ENCODE data around the gene OAT.

The OAT gene

DNA sequence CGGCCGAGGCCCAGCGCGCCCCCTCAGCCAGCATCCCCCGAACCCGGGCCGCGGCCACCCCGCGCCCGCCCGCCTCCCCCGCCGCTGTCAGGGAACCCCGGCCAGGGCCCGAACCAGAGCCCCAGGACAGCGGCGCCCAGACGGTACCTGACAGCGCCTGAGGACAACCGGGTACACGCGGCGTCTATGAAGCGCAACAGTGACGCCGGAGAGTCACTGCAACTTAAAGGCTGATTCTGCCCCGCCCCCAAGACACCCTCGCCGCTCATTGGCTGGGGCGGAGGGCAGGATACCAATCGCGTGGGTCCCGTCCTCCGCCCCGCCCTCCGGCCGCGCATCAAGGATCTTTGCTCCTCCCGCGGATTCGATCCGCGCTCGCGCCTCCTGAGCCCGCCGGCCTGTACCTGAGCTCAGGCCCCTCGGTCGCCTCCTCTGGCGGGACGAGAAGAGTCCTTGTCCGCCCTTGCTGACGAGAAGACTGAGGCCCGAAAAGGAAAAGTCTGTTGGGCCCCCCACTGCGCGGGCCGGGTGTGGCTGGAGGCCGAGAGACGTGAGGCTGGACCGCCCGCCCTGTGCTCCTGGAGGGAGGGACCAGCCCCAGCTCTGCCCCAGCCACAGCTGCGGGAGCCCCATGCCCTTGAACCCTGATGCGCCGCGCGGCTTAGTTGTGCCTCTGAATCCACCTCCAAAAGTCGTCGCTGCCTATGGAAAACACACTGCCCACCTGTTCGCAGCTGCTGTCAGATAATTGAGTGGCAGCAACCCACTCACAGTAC, at the start of gene OAT:
TSS of gene OAT (minus strand) at position 198 of the 776 bp plus-strand sequence. CDS start 6,752 bp downstream, outside the sequence.
- peak; percentile 90 to 91 for DNase-seq (ENCODE audit: low read depth in 2 of 2, low spot score in 1 of 2)

DNA sequence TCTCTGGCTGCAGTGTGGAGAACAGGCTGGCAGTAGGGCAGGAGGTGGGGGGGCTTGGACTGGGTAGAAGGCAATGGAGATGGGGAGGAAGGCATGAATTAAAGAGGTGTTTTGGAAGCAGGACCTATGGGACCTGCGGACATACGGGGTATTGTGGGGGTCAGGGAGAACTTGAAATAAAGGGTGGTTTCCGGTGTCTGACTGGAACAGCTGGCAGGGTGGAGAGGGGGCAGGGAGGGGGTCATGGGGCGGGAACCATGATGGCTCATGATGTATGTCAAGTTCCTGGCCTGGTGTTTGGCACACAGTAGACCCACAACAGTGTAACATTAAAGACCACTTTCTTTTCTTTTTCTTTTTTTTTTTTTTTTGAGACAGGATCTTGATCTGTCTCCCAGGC, 48.4 kb upstream of the OAT start:
- no peak for DNase-seq (ENCODE audit: low read depth in 2 of 2, low spot score in 1 of 2)

DNA sequence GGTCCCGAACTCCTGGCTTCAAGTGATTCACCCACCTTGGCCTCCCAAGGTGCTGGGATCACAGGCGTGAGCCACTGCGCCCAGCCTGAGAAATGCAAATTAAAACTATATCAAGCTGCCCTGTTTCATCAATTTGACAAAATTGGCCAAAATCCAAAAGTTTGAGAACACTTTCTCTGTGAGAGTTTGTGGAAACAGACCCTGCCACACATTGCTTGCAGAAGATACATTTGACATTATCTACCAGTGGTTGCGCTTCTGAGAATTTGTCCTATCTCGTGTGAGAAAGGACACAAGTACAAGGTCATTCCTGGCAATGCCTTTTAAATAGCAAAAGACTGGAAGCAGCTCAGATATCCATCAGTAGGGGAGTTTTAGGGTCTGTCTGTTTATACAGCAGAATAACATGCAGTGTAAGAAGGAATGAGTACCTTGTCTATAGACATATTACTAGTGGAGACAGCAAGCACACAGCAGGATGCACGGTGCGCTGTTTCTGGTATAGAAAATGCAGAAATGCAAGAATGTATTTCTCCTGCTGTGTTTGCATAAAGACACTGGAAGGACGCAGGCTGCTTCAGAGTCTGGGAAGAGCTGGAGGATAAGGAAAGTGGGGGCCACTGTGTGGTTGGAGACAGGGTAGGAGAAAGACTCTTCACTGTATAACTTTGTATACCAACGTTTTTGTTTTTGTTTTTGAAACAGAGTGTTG, 47.2 kb upstream of the OAT start:
- DNase-seq (ENCODE audit: low read depth in 2 of 2, low spot score in 1 of 2), result no peak

DNA sequence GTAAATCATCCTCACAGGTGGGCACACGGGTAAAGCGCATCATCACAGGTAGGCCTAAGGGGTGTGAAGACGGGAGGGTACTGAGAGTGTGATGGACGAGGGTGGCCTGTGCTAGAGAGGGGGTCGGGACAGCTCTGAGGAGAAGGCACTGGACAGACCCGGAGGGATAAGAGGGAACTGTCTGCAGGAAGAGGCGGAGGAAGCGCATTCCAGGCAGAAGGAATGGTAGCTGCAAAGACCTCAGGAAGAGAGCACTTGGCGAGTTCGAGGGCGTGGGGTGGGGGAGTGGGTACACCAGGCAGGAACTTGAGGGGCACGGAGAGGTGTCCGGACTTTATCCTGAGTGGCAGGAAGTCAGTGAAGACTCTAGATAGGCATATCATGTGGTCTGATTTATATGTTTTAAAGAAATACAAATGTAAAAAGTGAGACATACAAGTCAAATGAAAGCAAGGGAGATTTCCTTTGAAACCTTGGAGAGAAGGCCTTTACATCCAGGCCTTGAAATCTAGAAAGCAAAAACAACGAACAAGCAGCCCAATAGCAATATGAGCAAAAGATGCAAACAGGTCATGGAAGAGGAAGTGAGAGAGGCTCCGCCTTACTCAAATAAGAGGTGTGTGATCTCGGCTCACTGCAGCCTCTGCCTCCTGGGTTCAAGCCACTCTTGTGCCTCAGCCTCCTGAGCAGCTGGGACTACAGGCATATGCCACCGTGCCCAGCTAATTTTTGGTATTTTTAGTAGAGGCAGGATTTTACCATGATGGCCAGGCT, 46.5 kb upstream of the OAT start:
- DNase-seq (ENCODE audit: low read depth in 2 of 2, low spot score in 1 of 2), result no peak

DNA sequence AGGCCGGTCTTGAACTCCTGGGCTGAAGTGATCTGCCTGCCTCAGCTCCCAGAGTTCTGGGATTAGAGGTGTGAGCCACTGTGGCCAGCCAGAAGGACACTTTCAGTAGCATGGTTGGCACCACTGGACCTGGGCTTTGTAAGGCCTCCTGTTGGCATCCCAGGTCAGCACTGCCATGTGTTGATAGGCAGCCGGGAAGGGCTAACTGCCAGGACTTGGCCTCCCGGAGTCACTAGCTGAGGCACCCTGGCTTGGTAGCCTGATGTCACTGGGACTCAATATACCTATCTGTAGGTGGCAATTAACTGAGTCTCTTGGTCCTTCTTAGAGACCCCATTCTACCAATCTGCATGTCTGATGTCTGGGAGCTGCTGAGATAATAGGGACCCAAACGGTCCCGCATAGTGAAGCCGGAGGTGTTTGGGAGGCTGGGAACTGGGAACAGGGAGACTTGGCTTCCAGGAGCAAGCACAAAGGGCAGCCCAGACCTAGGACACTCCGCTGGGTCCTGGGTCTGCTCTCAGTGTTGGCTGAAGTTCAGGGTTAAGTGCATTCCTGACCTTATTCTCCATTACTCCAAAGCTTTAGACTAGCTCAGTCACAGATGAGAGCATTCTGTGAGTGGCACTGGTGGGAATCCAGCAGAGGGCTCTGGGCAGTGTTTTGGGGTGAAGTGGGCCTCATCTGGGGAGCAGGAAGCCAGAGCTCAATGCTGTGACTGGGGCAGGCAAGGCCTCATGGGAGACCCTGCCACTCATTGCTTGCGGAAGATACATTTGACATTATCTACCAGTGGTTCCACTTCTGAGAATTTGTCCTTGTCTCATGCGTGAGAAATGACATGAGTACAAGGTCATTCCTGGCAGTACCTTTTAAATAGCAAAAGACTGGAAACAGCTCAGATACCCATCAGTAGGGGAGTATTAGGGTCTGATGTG, 45.6 kb upstream of the OAT start:
- DNase-seq (ENCODE audit: low read depth in 2 of 2, low spot score in 1 of 2), result no peak

DNA sequence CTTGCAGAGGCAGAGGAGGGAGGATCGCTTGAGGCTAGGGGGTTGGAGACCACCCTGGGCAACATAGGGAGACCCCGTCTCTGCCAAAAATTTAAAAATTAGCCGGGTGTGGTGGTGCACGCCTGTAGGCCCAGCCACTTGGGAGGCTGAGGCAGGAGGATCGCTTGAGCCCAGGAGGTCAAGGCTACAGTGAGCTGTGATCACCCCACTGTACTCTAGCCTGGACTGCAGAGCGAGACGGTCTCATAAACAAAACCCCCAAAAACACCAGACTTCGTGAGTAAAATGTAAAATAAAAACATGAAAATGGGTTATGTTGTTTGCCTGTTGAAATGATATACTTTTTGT, 43.6 kb upstream of the OAT start:
- DNase-seq (ENCODE audit: low read depth in 2 of 2, low spot score in 1 of 2), result no peak

DNA sequence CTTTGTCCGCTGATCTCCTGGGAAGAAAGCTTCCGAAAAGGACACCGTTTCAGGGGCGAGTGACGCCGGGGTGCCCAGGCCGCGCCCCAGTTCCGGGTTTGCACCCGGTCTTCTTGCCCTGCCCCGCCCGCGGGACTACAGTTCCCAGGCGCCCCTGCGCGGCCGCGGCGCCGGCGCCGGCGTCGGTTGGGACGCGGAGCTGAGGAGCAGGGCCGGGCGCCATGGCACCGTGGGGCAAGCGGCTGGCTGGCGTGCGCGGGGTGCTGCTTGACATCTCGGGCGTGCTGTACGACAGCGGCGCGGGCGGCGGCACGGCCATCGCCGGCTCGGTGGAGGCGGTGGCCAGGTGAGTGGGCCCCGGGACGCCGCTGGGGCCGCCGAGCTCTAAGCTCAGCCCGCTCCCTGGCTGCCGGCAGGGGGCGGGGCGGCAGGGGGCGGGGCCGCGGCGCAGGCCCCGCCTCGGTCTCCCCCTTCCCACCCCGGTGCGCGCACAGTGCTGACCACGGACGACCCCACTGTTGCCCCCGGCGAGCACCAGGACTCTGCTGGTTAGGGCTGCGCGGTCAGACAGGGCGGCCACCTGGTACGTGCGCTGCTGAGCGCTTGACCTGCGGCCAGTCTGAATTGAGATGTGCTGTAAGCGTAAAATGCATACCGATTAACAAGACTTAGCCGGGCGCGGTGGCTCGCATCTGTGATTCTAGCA, 43.1 kb upstream of the OAT start, which contains the start of gene LHPP:
TSS of gene LHPP (plus strand) at position 182 of the 706 bp plus-strand sequence. CDS start at position 222, 40 bp downstream.
- peak; percentile 55 to 69 for DNase-seq (ENCODE audit: low read depth in 2 of 2, low spot score in 1 of 2)

DNA sequence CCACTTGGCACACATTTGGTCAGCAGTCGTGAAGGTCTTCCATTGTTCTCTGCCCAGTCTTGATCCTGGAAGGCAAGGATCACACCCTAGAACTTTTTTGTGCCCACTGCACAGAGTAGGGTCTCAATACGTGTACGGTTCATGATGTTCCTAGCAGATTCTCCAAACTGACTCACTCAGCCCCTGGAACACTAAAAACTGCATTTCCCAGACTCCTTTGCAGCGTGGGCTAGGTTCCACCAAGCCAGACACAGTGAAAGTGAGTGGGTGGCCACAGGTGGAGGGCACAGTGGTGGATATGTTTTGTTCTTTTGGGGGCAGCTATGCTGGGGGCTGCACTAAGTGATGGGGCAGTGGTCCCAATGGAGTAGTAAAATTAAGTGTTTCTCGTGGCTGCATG, 41.4 kb upstream of the OAT start:
- DNase-seq (ENCODE audit: low read depth in 2 of 2, low spot score in 1 of 2), result no peak

DNA sequence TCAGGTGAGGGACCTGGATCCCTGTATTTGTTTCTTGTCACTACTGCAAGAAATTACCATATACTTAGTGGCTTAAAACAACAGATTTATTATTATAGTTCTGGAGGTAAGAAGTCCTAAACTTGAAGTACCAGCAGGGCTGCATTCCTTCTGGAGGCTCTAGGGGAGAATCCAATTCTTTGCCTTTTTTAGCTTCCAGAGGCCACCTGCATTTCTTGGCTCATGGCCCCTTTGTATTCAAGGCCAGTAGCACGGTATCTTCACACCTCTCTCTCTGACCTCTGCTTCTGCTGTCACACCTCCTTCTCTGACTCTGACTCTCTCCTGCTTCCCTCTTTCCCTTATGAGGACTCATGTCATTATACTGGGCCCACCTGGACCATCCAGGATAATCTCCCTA, 40.7 kb upstream of the OAT start:
- DNase-seq (ENCODE audit: low read depth in 2 of 2, low spot score in 1 of 2), result no peak

DNA sequence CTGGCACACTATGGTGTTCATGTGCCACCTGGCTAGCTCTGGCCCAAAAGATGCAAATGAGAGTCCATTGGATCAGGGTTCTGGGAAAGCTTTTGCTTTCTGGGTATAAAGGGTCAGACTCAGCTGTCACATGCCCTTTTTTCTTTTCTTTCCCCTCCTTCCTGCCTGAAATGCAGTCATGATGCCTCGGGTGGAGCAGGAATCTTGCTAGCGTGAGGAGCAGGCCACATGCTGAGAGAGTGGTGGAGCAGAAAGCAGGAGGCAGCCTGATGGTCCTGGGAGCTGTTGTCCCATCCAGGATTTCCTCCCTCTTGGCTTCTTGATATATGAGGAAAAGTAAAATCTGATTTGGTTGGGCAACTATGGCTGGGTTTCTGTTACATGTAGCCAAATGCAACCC, 40.2 kb upstream of the OAT start:
- no peak for DNase-seq (ENCODE audit: low read depth in 2 of 2, low spot score in 1 of 2)

DNA sequence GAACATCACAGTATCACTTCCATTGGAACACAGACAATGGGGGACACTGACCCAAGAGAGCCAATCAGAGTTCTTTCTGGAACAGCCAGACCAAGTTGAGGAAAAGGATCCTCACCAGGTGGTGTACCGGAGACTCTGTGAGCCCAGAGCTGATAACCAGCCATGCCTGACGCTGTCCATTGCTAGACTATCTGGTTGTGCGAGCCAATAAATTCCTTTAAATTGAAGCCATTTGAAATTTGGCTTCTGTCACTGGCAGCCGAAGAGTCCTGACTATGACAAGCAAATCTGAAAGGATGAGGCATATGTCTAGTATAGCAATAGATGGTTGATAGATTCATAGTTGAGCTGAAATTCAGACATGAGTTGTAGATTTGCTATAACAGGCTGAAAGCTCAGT, 39.8 kb upstream of the OAT start:
- no peak for DNase-seq (ENCODE audit: low read depth in 2 of 2, low spot score in 1 of 2)

DNA sequence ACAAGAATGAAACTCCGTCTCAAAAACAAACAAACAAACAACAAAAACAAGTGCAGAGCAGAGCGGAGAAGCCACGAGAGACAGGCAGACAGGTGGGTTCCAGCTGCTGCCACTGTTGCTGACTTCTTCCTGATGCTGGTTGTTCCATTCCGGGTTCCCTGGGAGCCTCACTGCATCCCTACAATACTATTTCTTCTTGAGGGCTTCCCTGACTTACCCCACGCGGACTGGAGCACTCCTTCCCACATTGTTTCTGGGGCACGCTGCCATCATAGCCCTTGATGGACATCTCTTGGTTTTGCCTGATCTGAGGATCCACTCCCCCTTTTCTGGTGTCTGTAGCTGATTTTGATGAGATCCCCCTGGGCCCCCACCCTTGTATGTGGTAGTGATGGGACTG, 36.7 kb upstream of the OAT start:
- no peak for DNase-seq (ENCODE audit: low read depth in 2 of 2, low spot score in 1 of 2)

DNA sequence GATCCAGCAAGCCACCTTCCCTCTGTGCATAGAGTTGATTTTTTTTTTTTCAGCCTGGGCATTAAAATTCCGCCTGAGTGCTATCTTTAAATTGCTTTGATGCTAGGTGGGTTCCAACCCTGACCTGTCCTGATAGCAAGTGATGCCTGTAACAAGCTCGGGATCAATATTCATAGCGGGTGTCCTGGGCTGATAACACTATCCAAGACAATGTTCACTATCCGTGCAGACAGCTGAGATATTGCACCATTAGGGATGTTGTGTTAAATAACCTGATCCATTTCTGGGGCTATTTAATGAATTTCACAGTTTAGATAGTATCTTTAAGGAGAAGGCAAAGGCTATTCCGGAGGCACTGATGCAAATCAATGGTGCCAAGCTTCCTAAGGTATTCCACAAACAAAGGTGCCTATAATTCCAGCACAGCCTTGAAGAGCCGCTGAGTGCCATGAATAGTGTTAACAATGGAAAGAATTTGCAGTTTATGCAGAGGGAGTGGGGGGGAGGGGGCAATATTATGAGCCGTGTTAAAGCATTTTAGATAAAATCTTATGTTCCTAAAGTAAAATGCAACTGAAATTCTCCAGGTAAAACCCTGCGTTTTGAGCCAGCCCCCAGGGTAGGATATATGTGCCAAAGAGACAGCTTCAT, 35.4 kb upstream of the OAT start:
- DNase-seq (ENCODE audit: low read depth in 2 of 2, low spot score in 1 of 2), result no peak

DNA sequence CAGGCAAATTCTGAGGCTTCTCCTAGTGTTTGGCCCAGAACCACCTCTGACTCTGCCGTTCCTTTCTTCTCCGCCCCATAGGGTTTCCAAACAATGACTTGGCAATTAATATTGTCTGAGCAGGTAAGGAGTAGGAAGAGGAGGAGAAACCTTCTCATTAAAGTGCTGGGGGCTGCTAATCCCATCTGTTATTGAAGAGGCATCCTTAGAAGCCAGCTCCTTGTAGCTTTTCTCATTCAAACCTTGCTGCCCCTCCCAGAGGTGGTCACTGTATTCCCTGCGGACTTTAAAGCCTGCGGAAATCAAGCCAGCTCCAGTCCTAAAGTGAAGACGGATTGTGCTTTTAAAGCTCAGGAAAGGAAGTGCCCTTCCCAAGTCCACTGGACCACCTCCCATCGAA, 32.6 kb upstream of the OAT start:
- DNase-seq (ENCODE audit: low read depth in 2 of 2, low spot score in 1 of 2), result no peak

DNA sequence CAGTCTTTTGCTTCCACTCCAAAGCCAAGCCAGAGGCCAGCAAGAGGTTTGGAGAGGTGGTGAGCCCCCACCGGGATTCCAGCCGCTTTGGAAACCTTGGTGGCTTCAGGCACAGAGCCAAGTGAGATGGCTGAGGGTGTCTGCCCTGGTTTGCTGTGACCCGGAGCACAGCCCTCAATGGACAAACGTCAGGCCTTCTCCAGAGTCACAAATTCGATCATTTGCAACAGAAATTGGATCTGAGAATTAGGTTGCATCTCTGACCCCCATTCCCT, 32.0 kb upstream of the OAT start:
- DNase-seq (ENCODE audit: low read depth in 2 of 2, low spot score in 1 of 2), result no peak

DNA sequence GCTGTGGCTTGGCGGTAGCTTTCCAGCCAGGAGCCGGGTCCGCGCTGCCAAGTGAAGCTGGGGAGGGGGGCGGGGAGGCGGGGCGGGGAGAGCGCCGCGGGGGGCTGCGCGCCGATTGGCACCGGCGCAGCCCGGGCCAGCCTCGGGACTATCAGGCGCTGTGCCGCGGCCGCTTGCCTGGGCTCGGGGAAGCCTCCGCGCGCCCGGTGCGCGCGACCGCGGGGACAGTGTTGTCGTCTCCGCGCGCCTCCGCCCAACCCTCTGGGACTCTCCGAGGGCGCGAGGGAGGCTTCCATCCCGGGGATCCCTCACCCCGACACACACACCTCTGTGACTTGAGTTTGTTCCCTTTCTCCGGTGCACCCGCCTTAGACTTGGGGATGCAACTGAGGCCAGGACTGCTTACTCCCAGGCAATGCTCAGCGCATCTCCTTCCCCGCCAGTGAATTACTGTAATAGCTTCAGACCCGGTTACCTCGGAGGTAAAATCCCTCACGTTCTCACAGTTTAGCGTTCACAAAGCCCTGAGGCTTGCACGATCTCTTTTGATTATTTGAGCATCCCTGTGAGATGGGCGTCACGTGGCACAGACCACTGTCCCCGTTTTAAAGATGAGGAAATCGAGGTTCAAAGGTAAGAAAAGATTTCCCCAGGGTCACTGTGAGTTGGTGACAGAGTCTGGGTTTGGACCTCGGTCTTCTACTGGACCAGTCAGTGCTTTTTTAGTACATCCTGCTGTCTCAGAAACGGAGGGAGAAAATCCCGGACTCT, 31.5 kb upstream of the OAT start, which contains the start of gene NKX1-2:
TSS of gene NKX1-2 (minus strand) at position 24 of the 771 bp plus-strand sequence. CDS start 92 bp downstream, outside the sequence.
- DNase-seq (ENCODE audit: low read depth in 2 of 2, low spot score in 1 of 2), result no peak

DNA sequence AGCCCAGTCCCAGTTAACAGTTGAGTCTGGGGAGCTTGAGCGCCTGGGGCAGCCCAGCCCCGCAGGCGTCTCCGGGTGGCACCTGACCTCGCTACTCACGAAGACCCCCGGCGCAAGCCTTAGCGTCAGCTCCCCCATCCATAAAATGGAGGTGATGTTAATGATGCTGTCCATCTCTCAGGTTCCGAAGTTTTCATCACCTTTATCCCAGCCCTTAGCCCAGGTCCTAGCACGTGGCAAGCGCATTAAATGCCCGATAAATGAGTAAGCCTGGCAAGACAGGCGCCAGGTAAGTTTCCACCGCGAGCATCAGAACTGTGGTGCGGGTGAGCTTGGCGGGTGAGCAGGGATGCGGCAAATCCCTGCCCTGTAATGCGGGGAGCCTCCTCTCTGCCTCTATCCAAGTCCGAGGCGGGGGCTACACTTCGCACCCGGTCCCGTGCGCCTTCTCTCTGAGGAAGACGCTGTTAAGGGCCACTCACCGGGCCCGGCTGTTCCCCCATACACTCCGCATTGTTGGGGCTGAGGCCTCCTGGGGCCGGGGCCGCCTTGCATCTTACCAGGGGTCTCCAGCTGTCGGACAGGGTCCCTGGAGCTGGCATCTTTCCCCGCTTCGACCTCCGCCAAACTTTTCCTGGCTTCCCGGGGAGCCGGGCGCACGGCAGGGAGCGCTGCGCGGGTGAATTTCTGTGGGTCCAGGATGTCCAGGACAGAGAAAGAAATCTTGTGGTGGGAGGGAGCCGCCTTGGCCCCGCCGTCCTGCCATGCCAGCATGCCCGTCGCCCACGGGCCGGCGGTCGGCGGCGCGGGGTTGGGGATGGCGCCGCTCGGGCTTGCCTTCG, 30.7 kb upstream of the OAT start:
- DNase-seq (ENCODE audit: low read depth in 2 of 2, low spot score in 1 of 2), result no peak

DNA sequence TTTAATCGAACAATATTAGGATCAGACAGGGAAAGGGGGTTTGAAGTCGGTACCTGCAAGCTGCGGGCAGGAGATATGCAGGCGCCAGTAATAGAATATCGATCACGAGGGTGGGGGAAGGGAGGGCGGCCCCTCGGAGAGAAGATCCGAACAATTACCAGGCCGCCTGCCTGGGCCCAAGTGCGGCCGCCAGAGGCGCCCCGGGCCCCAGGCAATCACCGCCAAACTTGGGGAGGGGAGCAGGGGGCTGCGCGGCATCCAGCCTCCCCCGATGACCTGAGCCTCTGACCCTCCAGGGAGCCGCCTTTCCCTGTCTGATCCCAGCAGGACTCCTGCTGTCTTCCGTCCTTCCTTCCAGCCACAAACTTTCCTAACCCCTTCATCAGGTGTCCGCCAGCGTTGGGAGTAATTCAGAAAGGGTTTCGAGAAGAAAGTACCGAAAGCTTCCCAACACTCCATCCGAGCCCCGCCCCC, 30.0 kb upstream of the OAT start:
- DNase-seq (ENCODE audit: low read depth in 2 of 2, low spot score in 1 of 2), result no peak

Data from stimulated activated CD8-positive, alpha-beta memory T cell treated with anti-CD3 and anti-CD28 coated beads, Interleukin-4, amount 100 ng/mL, for 4 hours (primary cell).